Neural crest cell (in vitro differentiated cells): Measurements from ENCODE around the gene ABLIM2. TPM values are rescaled to one million over a fixed set of nuclear protein-coding genes. Genes with fewer than 3 reads are reported as not detected.

Experiments used
- DNase-seq: peaks from one replicate; pipeline ENCODE4 v3.0.0; 2021; ENCODE audit warnings: low read depth, mixed read lengths, low spot score
- H3K27ac Mint-ChIP-seq: one replicate; pipeline ENCODE4 v1.8.0; 2021; ENCODE audit warnings: mild to moderate bottlenecking, mixed read lengths; ENCODE audit not compliant: unreplicated experiment
- H3K27me3 Mint-ChIP-seq: 2 replicates; pipeline ENCODE4 v1.8.0; 2021; ENCODE audit warnings: low read depth, mild to moderate bottlenecking, mixed read lengths
- H3K36me3 Mint-ChIP-seq: 2 replicates; pipeline ENCODE4 v1.8.0; 2021; ENCODE audit warnings: low read depth, mild to moderate bottlenecking, mixed read lengths
- H3K4me1 Mint-ChIP-seq: 2 replicates; pipeline ENCODE4 v1.8.0; 2021; ENCODE audit warnings: mixed read lengths
- H3K4me3 Mint-ChIP-seq: one replicate; pipeline ENCODE4 v1.8.0; 2021; ENCODE audit warnings: mild to moderate bottlenecking, mixed read lengths
- H3K9me3 Mint-ChIP-seq: 2 replicates; pipeline ENCODE4 v1.8.0; 2021; ENCODE audit warnings: mixed read lengths
- microRNA-seq: library from miRNA; unstranded; fragments of <30 nt; microRNA quantifications from one replicate; pipeline ENCODE4, GENCODE V29; 2020
- total RNA-seq: library from RNA; stranded (reverse); gene quantifications from 2 replicates; pipeline ENCODE4 v1.2.1, GENCODE V29; 2021
- TF ChIP-seq, protein P1 (sequence below): fragments of 200-600 bp; sonication (generic); conservative IDR thresholded peaks from 2 replicates; pipeline ENCODE4 v1.5.0; 2021; ENCODE audit warnings: antibody characterized with exemption, mild to moderate bottlenecking

ABLIM2 gene
- total RNA-seq, 1 donor from 2014 or later: 3.8 TPM

DNA sequence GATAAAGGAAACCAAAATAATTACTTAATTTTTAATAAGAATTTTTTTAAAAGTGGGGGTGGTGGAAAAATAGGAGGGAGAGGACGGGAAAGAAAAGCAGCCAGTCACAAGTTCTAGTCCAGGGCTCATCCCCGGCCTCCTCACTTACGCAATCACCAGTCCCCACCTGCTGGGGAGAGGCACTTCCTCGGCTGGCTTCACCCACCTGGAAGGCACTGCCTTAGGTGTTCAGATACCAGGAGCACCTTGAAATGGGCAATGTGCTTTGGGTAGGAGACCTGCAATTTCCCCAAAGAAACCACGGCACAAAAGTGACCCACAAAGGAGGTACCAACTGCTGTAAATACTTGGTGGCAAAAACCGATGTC, 242.8 kb downstream of the ABLIM2 start:
- Mint-ChIP-seq H3K9me3 (no peaks in the 10 kb centered on the region), H3K27ac (no peak overlapping the region), H3K4me1 (peaks cover 17% of the 10 kb centered on the region), H3K4me3 (no peak overlapping the region), H3K27me3 (no peaks in the 10 kb centered on the region), H3K36me3 (no peaks in the 10 kb centered on the region)
- TF ChIP-seq, protein P1, sequence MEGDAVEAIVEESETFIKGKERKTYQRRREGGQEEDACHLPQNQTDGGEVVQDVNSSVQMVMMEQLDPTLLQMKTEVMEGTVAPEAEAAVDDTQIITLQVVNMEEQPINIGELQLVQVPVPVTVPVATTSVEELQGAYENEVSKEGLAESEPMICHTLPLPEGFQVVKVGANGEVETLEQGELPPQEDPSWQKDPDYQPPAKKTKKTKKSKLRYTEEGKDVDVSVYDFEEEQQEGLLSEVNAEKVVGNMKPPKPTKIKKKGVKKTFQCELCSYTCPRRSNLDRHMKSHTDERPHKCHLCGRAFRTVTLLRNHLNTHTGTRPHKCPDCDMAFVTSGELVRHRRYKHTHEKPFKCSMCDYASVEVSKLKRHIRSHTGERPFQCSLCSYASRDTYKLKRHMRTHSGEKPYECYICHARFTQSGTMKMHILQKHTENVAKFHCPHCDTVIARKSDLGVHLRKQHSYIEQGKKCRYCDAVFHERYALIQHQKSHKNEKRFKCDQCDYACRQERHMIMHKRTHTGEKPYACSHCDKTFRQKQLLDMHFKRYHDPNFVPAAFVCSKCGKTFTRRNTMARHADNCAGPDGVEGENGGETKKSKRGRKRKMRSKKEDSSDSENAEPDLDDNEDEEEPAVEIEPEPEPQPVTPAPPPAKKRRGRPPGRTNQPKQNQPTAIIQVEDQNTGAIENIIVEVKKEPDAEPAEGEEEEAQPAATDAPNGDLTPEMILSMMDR: no peak
- DNase-seq: no peak

Small RNA genes within 50 kb of the gene (microRNA-seq; reads per million reads assigned to microRNA genes)
- 2,211 reads per million, percentile 86 among the genes with 10 or more reads in this experiment for gene MIR95

Other genes starting within 250 kb of the ABLIM2 start
- gene AFAP1, start 219.0 kb downstream of the ABLIM2 start, total RNA-seq: 25.4 and 28.1 TPM in 2 replicates
- gene SH3TC1, start 40.5 kb upstream of the ABLIM2 start, total RNA-seq: 2.5 and 2.7 TPM in 2 replicates
- gene HTRA3, start 110.9 kb upstream of the ABLIM2 start, total RNA-seq: 3.4 and 3.7 TPM in 2 replicates